ENCODE measurements around the gene PIEZO1.

DNA sequence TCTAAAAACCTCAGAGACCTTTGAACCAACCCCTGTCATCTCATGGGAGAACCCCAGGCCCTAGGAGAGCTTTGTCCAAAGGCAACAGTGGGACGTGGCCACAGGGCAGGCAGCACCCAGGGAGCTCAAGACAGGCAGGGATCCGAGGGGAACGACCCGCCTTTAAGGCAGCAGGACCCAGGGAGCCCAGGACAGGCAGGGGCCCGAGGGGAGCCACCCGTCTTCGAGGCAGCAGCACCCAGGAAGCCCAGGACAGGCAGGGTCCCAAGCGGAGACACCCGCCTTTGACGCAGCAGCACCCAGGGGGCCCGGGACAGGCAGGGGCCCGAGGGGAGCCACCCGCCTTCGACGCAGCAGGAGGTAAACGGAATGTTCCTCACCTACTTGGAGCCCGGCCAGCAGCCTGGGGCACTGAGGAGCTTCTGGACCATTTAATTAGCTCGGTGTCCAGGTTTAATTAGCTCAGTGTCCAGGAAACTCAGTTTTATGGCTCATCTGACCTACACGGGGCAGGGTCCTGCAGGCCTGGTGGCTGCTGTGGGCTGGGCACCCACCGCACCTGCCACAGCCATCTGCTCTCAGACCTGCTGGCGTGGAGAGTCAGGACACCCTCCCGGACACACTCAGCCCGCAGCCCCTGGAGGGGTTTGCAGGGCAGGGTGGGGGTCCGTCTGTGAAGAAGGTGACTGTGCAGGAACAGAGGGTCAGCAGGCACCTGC is 24.4 kb downstream of the PIEZO1 start:
- TF ChIP-seq, protein P1, sequence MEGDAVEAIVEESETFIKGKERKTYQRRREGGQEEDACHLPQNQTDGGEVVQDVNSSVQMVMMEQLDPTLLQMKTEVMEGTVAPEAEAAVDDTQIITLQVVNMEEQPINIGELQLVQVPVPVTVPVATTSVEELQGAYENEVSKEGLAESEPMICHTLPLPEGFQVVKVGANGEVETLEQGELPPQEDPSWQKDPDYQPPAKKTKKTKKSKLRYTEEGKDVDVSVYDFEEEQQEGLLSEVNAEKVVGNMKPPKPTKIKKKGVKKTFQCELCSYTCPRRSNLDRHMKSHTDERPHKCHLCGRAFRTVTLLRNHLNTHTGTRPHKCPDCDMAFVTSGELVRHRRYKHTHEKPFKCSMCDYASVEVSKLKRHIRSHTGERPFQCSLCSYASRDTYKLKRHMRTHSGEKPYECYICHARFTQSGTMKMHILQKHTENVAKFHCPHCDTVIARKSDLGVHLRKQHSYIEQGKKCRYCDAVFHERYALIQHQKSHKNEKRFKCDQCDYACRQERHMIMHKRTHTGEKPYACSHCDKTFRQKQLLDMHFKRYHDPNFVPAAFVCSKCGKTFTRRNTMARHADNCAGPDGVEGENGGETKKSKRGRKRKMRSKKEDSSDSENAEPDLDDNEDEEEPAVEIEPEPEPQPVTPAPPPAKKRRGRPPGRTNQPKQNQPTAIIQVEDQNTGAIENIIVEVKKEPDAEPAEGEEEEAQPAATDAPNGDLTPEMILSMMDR (IDR thresholded peaks at IDR 0.05): no peak
- no peak for TF ChIP-seq POLR2A (IDR thresholded peaks at IDR 0.05)

Measured in heart left ventricle (tissue), 13 donors.